Colonic mucosa (tissue), 4 donors: ENCODE measurements around the gene EXD2. TPM values are rescaled to one million over a fixed set of nuclear protein-coding genes. Genes with fewer than 3 reads are reported as not detected.
"Not testable (repeated sequence)": the region's sequence is repeated elsewhere in the genome, so short reads cannot be mapped to it uniquely, and the experiment has no call there.

Experiments used
- DNase-seq: peaks from one replicate; pipeline ENCODE4 v3.0.0-alpha.2; 2020
- H3K27ac ChIP-seq: fragments of 200-600 bp; one replicate; pipeline ENCODE4 v1.8.0; 2021
- H3K27me3 ChIP-seq: fragments of 200-600 bp; one replicate; pipeline ENCODE4 v1.8.0; 2021
- H3K36me3 ChIP-seq: fragments of 200-600 bp; one replicate; pipeline ENCODE4 v1.8.0; 2021
- H3K4me1 ChIP-seq: fragments of 200-600 bp; one replicate; pipeline ENCODE4 v1.8.0; 2021; ENCODE audit warnings: mild to moderate bottlenecking
- H3K4me3 ChIP-seq: fragments of 200-600 bp; one replicate; pipeline ENCODE4 v1.8.0; 2021
- H3K9ac ChIP-seq, 2 donors: one replicate each; pipeline ENCODE4 v1.7.0; 2013; ENCODE audit warnings: control low read depth in 2 of 2, low read depth in 2 of 2, low read length in 2 of 2
- H3K9me3 ChIP-seq: fragments of 200-600 bp; one replicate; pipeline ENCODE4 v1.8.0; 2021
- CTCF ChIP-seq: fragments of 200-600 bp; IDR thresholded peaks from one replicate; pipeline ENCODE4 v1.8.0; 2022; ENCODE audit warnings: antibody characterized with exemption, mild to moderate bottlenecking
- intact Hi-C: fragments of 100-400 bp; cut with DNase I; formaldehyde crosslinking; loops from one replicate; pipeline ENCODE4 v1.14.1; 2022
- total RNA-seq, 2 donors: library from RNA; stranded (reverse); fragmentation: NEBNext Ultra II Directional in 1 of 2; extraction: Animal tissue kit (Norgen Biotek cat#: 25700) in 1 of 2; gene quantifications; one replicate each; pipeline ENCODE4 v1.2.1, GENCODE V29; 2021
- donor health status: healthy.
- donor health status: DM: no; HTN: no; CAD: no.
- donor health status: DM: no; HTN: no; CAD: no.

Gene EXD2
- total RNA-seq, 2 donors from 2014 or later = 21.9 to 24.2 TPM

- TF ChIP-seq CTCF = no peak
- intact Hi-C loops = no loop called here
Observed at GRCh38 chr14:69156224-69156623, 35.1 kb upstream of the EXD2 start.

GRCh38 chr14:69161590-69161989 lies 29.7 kb upstream of the EXD2 start:
- no peak for TF ChIP-seq CTCF
- intact Hi-C loops = no loop called here

More at GRCh38 chr14:69156224-69156623, 35.1 kb upstream of the EXD2 start:
- Histone ChIP-seq H3K4me1 (no peaks in the 10 kb centered on the region), H3K27me3 (no peaks in the 10 kb centered on the region), H3K9me3 (no peaks in the 10 kb centered on the region), H3K4me3 (no peak overlapping the region), H3K9ac (no peak overlapping the region), H3K27ac (no peak overlapping the region), H3K36me3 (no peaks in the 10 kb centered on the region)
- no peak for DNase-seq

GRCh38 chr14:69165787-69166186 lies 25.5 kb upstream of the EXD2 start:
- intact Hi-C loops, H3K27me3 ChIP-seq, H3K9me3 ChIP-seq, H3K27ac ChIP-seq, H3K9ac ChIP-seq, H3K4me1 ChIP-seq, DNase-seq, H3K4me3 ChIP-seq, H3K36me3 ChIP-seq: not testable (repeated sequence)

More at GRCh38 chr14:69161590-69161989, 29.7 kb upstream of the EXD2 start:
- Histone ChIP-seq H3K9ac (no peak overlapping the region), H3K4me1 (no peaks in the 10 kb centered on the region), H3K4me3 (no peak overlapping the region), H3K27ac (no peak overlapping the region), H3K27me3 (no peaks in the 10 kb centered on the region), H3K9me3 (no peaks in the 10 kb centered on the region), H3K36me3 (no peaks in the 10 kb centered on the region)
- no peak for DNase-seq

- no peak overlapping the region for H3K4me3 ChIP-seq
- intact Hi-C loops = no loop called here
- no peak overlapping the region for H3K9ac ChIP-seq
- DNase-seq = no peak
- H3K9me3 ChIP-seq = no peaks in the 10 kb centered on the region
- no peaks in the 10 kb centered on the region for H3K4me1 ChIP-seq
- no peak overlapping the region for H3K27ac ChIP-seq
- no peak for TF ChIP-seq CTCF
- no peaks in the 10 kb centered on the region for H3K27me3 ChIP-seq
- H3K36me3 ChIP-seq = no peaks in the 10 kb centered on the region
Observed at GRCh38 chr14:69170839-69171238, 20.5 kb upstream of the EXD2 start.

GRCh38 chr14:69171569-69171968 lies 19.7 kb upstream of the EXD2 start:
- intact Hi-C loops = no loop called here
- H3K27ac ChIP-seq = no peak overlapping the region
- no peaks in the 10 kb centered on the region for H3K36me3 ChIP-seq
- H3K9ac ChIP-seq = no peak overlapping the region
- no peak overlapping the region for H3K4me3 ChIP-seq
- DNase-seq = no peak
- no peak for TF ChIP-seq CTCF
- no peaks in the 10 kb centered on the region for H3K9me3 ChIP-seq
- no peaks in the 10 kb centered on the region for H3K27me3 ChIP-seq
- H3K4me1 ChIP-seq = no peaks in the 10 kb centered on the region

GRCh38 chr14:69175130-69175529 lies 16.2 kb upstream of the EXD2 start:
- H3K27me3 ChIP-seq = no peaks in the 10 kb centered on the region
- TF ChIP-seq CTCF = no peak
- intact Hi-C loops = no loop called here
- H3K9me3 ChIP-seq = no peaks in the 10 kb centered on the region
- H3K36me3 ChIP-seq = no peaks in the 10 kb centered on the region
- no peak overlapping the region for H3K9ac ChIP-seq
- H3K27ac ChIP-seq = no peak overlapping the region
- H3K4me1 ChIP-seq = no peaks in the 10 kb centered on the region
- DNase-seq = no peak
- H3K4me3 ChIP-seq = no peak overlapping the region
